ENCODE results near the gene STK32C.

STK32C gene

GRCh38 chr10:132179551-132180392 is 128.0 kb downstream of the STK32C start:
- Histone ChIP-seq H3K36me3 (ENCODE audit: control insufficient read depth, low read depth, low read length) (no peaks in the 10 kb centered on the region), H3K9ac (ENCODE audit: low read length) (no peak overlapping the region), H3K4me1 (ENCODE audit: control insufficient read depth, low read depth, low read length) (peaks cover 15% of the 10 kb centered on the region), H3K4me3 (ENCODE audit: low read length) (no peak overlapping the region), H3K27me3 (ENCODE audit: control insufficient read depth, insufficient read depth, low read length) (peaks cover 38% of the 10 kb centered on the region), H3K9me3 (ENCODE audit: control insufficient read depth, low read depth, low read length) (no peaks in the 10 kb centered on the region), H3K27ac (ENCODE audit: low read length) (no peak overlapping the region)

GRCh38 chr10:132178672-132179545 is 128.8 kb downstream of the STK32C start:
- H3K27me3 ChIP-seq (ENCODE audit: control insufficient read depth, insufficient read depth, low read length), result peaks cover 30% of the 10 kb centered on the region
- no peak overlapping the region for H3K9ac ChIP-seq (ENCODE audit: low read length)
- no peak overlapping the region for H3K27ac ChIP-seq (ENCODE audit: low read length)
- H3K4me1 ChIP-seq (ENCODE audit: control insufficient read depth, low read depth, low read length), result peaks cover 15% of the 10 kb centered on the region
- H3K36me3 ChIP-seq (ENCODE audit: control insufficient read depth, low read depth, low read length), result no peaks in the 10 kb centered on the region
- no peak overlapping the region for H3K4me3 ChIP-seq (ENCODE audit: low read length)
- no peaks in the 10 kb centered on the region for H3K9me3 ChIP-seq (ENCODE audit: control insufficient read depth, low read depth, low read length)

- no peaks in the 10 kb centered on the region for H3K9me3 ChIP-seq (ENCODE audit: control insufficient read depth, low read depth, low read length)
- no peaks in the 10 kb centered on the region for H3K36me3 ChIP-seq (ENCODE audit: control insufficient read depth, low read depth, low read length)
- peaks cover 15% of the 10 kb centered on the region for H3K4me1 ChIP-seq (ENCODE audit: control insufficient read depth, low read depth, low read length)
- peaks cover 21% of the 10 kb centered on the region for H3K27me3 ChIP-seq (ENCODE audit: control insufficient read depth, insufficient read depth, low read length)
- no peak overlapping the region for H3K27ac ChIP-seq (ENCODE audit: low read length)
- H3K9ac ChIP-seq (ENCODE audit: low read length), result no peak overlapping the region
- H3K4me3 ChIP-seq (ENCODE audit: low read length), result no peak overlapping the region
Measured at GRCh38 chr10:132178046-132178445, 129.7 kb downstream of the STK32C start.

- peaks cover 19% of the 10 kb centered on the region for H3K27me3 ChIP-seq (ENCODE audit: control insufficient read depth, insufficient read depth, low read length)
- no peak overlapping the region for H3K27ac ChIP-seq (ENCODE audit: low read length)
- H3K4me3 ChIP-seq (ENCODE audit: low read length), result no peak overlapping the region
- H3K9ac ChIP-seq (ENCODE audit: low read length), result no peak overlapping the region
- no peaks in the 10 kb centered on the region for H3K36me3 ChIP-seq (ENCODE audit: control insufficient read depth, low read depth, low read length)
- H3K4me1 ChIP-seq (ENCODE audit: control insufficient read depth, low read depth, low read length), result peaks cover 15% of the 10 kb centered on the region
- H3K9me3 ChIP-seq (ENCODE audit: control insufficient read depth, low read depth, low read length), result no peaks in the 10 kb centered on the region
Measured at GRCh38 chr10:132176623-132177500, 130.9 kb downstream of the STK32C start.

- Histone ChIP-seq H3K9me3 (ENCODE audit: control insufficient read depth, low read depth, low read length) (no peaks in the 10 kb centered on the region), H3K27ac (ENCODE audit: low read length) (no peak overlapping the region), H3K36me3 (ENCODE audit: control insufficient read depth, low read depth, low read length) (no peaks in the 10 kb centered on the region), H3K4me3 (ENCODE audit: low read length) (no peak overlapping the region), H3K9ac (ENCODE audit: low read length) (no peak overlapping the region), H3K27me3 (ENCODE audit: control insufficient read depth, insufficient read depth, low read length) (peaks cover 19% of the 10 kb centered on the region), H3K4me1 (ENCODE audit: control insufficient read depth, low read depth, low read length) (peaks cover 15% of the 10 kb centered on the region)
Measured at GRCh38 chr10:132175907-132176581, 131.7 kb downstream of the STK32C start.

GRCh38 chr10:132175408-132175807 is 132.3 kb downstream of the STK32C start:
- no peaks in the 10 kb centered on the region for H3K36me3 ChIP-seq (ENCODE audit: control insufficient read depth, low read depth, low read length)
- peaks cover 19% of the 10 kb centered on the region for H3K27me3 ChIP-seq (ENCODE audit: control insufficient read depth, insufficient read depth, low read length)
- no peak overlapping the region for H3K27ac ChIP-seq (ENCODE audit: low read length)
- no peak overlapping the region for H3K9ac ChIP-seq (ENCODE audit: low read length)
- H3K9me3 ChIP-seq (ENCODE audit: control insufficient read depth, low read depth, low read length), result no peaks in the 10 kb centered on the region
- H3K4me1 ChIP-seq (ENCODE audit: control insufficient read depth, low read depth, low read length), result peaks cover 15% of the 10 kb centered on the region
- H3K4me3 ChIP-seq (ENCODE audit: low read length), result no peak overlapping the region

- peaks cover 19% of the 10 kb centered on the region for H3K27me3 ChIP-seq (ENCODE audit: control insufficient read depth, insufficient read depth, low read length)
- H3K27ac ChIP-seq (ENCODE audit: low read length), result no peak overlapping the region
- no peaks in the 10 kb centered on the region for H3K9me3 ChIP-seq (ENCODE audit: control insufficient read depth, low read depth, low read length)
- peaks cover 15% of the 10 kb centered on the region for H3K4me1 ChIP-seq (ENCODE audit: control insufficient read depth, low read depth, low read length)
- no peak overlapping the region for H3K9ac ChIP-seq (ENCODE audit: low read length)
- H3K36me3 ChIP-seq (ENCODE audit: control insufficient read depth, low read depth, low read length), result no peaks in the 10 kb centered on the region
- no peak overlapping the region for H3K4me3 ChIP-seq (ENCODE audit: low read length)
Measured at GRCh38 chr10:132174237-132174636, 133.5 kb downstream of the STK32C start.

GRCh38 chr10:132173185-132173584 is 134.6 kb downstream of the STK32C start:
- Histone ChIP-seq H3K9ac (ENCODE audit: low read length) (no peak overlapping the region), H3K4me1 (ENCODE audit: control insufficient read depth, low read depth, low read length) (peaks cover 15% of the 10 kb centered on the region), H3K27me3 (ENCODE audit: control insufficient read depth, insufficient read depth, low read length) (peaks cover 19% of the 10 kb centered on the region), H3K4me3 (ENCODE audit: low read length) (no peak overlapping the region), H3K36me3 (ENCODE audit: control insufficient read depth, low read depth, low read length) (no peaks in the 10 kb centered on the region), H3K27ac (ENCODE audit: low read length) (no peak overlapping the region), H3K9me3 (ENCODE audit: control insufficient read depth, low read depth, low read length) (no peaks in the 10 kb centered on the region)

- no peaks in the 10 kb centered on the region for H3K36me3 ChIP-seq (ENCODE audit: control insufficient read depth, low read depth, low read length)
- no peak overlapping the region for H3K9ac ChIP-seq (ENCODE audit: low read length)
- H3K4me3 ChIP-seq (ENCODE audit: low read length), result no peak overlapping the region
- no peaks in the 10 kb centered on the region for H3K9me3 ChIP-seq (ENCODE audit: control insufficient read depth, low read depth, low read length)
- peaks cover 15% of the 10 kb centered on the region for H3K4me1 ChIP-seq (ENCODE audit: control insufficient read depth, low read depth, low read length)
- H3K27ac ChIP-seq (ENCODE audit: low read length), result no peak overlapping the region
- H3K27me3 ChIP-seq (ENCODE audit: control insufficient read depth, insufficient read depth, low read length), result peaks cover 19% of the 10 kb centered on the region
Measured at GRCh38 chr10:132172091-132173066, 135.4 kb downstream of the STK32C start.

All from iPS-18a (cell line).